K562 (cell line): ENCODE data around the gene ZBTB22. TPM values are rescaled to one million over a fixed set of nuclear protein-coding genes. Genes with fewer than 3 reads are reported as not detected.

Experiments
- ARID4B ChIP-seq: sonication (generic); formaldehyde crosslinking; IDR thresholded peaks from 2 replicates; pipeline ENCODE4 v1.8.0; 2022; ENCODE audit warnings: mild to moderate bottlenecking, missing genetic modification reagents
- HINFP ChIP-seq: fragments of 450-650 bp; conservative IDR thresholded peaks from 2 replicates; pipeline ENCODE4 v1.6.1; 2016; ENCODE audit warnings: missing genetic modification characterization, low read depth, mild to moderate bottlenecking, control low read depth, missing compliant biosample characterization
- NELFE ChIP-seq: IDR thresholded peaks from 2 replicates; pipeline ENCODE4 v1.6.1; 2011; ENCODE audit warnings: mild to moderate bottlenecking; ENCODE audit not compliant: insufficient read depth, insufficient read length
- SOX6 ChIP-seq: fragments of 450-650 bp; IDR thresholded peaks from 2 replicates; pipeline ENCODE4 v1.6.1; 2014; ENCODE audit warnings: mild to moderate bottlenecking
- TOE1 ChIP-seq, 2 experiments: fragments of 450-650 bp in 1 of 2; sonication (generic) in 1 of 2; formaldehyde crosslinking in 1 of 2; IDR thresholded peaks; 2 replicates each; pipeline versions ENCODE4 v1.7.1 to v1.8.0; 2016 to 2022; ENCODE audit warnings: borderline replicate concordance in 2 of 2, mild to moderate bottlenecking in 2 of 2, antibody characterized with exemption in 1 of 2, inconsistent platforms in 1 of 2, low read depth in 1 of 2, missing genetic modification reagents in 1 of 2, moderate library complexity in 1 of 2
- UBTF ChIP-seq, 2 experiments: IDR thresholded peaks; 2 replicates each; pipeline ENCODE4 v1.6.1; 2012; ENCODE audit warnings: improper control_type of control experiment in 2 of 2, low read depth in 2 of 2, low read length in 2 of 2, borderline replicate concordance in 1 of 2
- ZBTB7A ChIP-seq: IDR thresholded peaks from 2 replicates; pipeline ENCODE4 v1.6.1; 2011; ENCODE audit warnings: low read depth, mild to moderate bottlenecking, low read length, moderate library complexity, borderline replicate concordance; ENCODE audit not compliant: control insufficient read depth
- ZC3H8 ChIP-seq: fragments of 450-650 bp; IDR thresholded peaks from 2 replicates; pipeline ENCODE4 v1.6.1; 2017
- ZNF407 ChIP-seq: fragments of 450-650 bp; IDR thresholded peaks from 2 replicates; pipeline ENCODE4 v1.6.1; 2016; ENCODE audit warnings: low read depth
- polyA plus RNA-seq, 8 experiments: library from polyadenylated mRNA; depleted of rRNA in 4 of 8; stranded (reverse) in 5 of 8; unstranded in 3 of 8; fragments of >200 nt; fragmentation: Nextera tagmentation in 2 of 8; fragmentation: Illumina TruSeq in 1 of 8; extraction: Ambion mirVana in 2 of 8; extraction: Trizol in 1 of 8; gene quantifications; 2 replicates each; pipeline versions ENCODE4 v1.2.1 to v1.2.3, GENCODE V29; 2011 to 2014; ENCODE audit warnings: inconsistent platforms in 1 of 8, missing spikeins in 1 of 8
- total RNA-seq, 7 experiments: library from RNA; depleted of rRNA in 6 of 7; stranded (reverse); fragments of >200 nt in 6 of 7; fragmentation: Illumina TruSeq in 2 of 7; extraction: Trizol in 2 of 7; gene quantifications; 2 replicates each; pipeline versions ENCODE4 v1.2.1 to v1.2.3, GENCODE V29; 2011 to 2021; ENCODE audit warnings: low replicate concordance in 1 of 7

The ZBTB22 gene
- total and polyA plus RNA-seq, 9 of the 15 experiments (the other 6 are each of a cell fraction or from before 2014, with no cell fraction given) = 0.21 to 11.9 (median 7.1) TPM

- no peak for TF ChIP-seq ZNF407
- TF ChIP-seq SOX6 = no peak
- peak; percentile 64; the same call in 1 of the 2 replicates for TF ChIP-seq ZBTB7A
- TF ChIP-seq HINFP (tag) = no peak
- peak; percentile 68 for TF ChIP-seq TOE1 (IDR thresholded peaks at IDR 0.05; ENCODE audit: borderline replicate concordance)
- TF ChIP-seq TOE1 (CRISPR knock-in tag; IDR thresholded peaks at IDR 0.05; ENCODE audit: borderline replicate concordance, low read depth) = no peak
- no peak for TF ChIP-seq NELFE
- no peak for TF ChIP-seq ARID4B
- no peak for TF ChIP-seq ZC3H8
- TF ChIP-seq UBTF (IDR thresholded peaks at IDR 0.05; ENCODE audit: borderline replicate concordance in 1 of 2, low read depth in 2 of 2, low read length in 2 of 2) = no peak
Measured at GRCh38 chr6:33297406-33297955, 20.1 kb downstream of the ZBTB22 start (continued).
